K562 treated with DMSO at 1 percent for 12 hours (cell line): ENCODE results near the gene MCM7. TPM values are rescaled to one million over a fixed set of nuclear protein-coding genes. Genes with fewer than 3 reads are reported as not detected.

ENCODE experiments used
- total RNA-seq: library from RNA; unstranded; fragments of 300-600 nt; gene quantifications from 2 replicates; pipeline ENCODE4 v1.2.3, GENCODE V29; 2022; ENCODE audit not compliant: insufficient read depth

MCM7 gene
- total RNA-seq = 428 and 455 TPM in 2 replicates

GRCh38 chr7:100101016-100101862, at the start of gene MCM7, which contains the start of gene AP4M1:
MCM7 (minus strand) TSS chr7:100101397; CDS start chr7:100101294, 103 bp downstream.
AP4M1 (plus strand) TSS chr7:100101643; CDS start chr7:100101715, 72 bp downstream.

DNA sequence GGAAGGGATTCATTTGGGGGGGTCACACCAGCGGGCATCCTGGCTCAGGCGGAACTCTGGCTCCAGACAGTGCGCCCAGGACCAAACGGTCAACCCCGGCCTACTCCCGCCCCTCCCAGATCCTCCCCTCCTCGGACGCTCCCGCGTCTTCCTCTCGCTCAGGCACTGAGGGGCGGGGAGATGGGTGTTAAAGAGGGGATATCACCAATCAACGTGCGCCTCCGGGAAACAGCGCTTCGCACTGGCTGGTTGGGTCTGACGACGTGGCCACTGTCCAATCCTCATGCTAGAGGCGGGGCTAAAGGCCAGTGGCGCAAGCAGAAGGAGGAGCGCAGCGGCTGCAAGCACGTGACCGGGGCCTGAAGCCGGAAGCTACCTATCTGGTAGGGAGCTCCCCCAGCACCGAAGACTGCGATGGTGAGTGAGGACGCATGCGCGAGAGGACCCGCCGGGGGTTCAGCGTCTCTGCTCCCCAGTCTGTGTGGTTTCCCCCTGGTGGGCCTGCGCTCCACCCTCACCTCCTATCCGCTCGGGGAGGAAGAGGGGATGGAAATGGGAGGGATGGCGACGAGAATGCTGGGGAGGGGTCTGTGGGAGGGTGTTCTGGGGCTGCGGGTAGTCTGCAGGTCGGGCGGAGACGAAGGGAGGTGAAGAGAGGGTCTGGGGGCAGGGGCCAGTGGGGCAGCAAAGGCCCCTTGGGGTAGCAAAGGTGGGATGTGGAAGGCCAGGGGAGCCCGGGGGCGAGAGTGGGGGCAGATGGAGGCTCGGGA, 47.5 kb upstream of the MCM7 start, which contains the start of gene LAMTOR4:
LAMTOR4 (plus strand) TSS at position 360 of the 770 bp plus-strand sequence; CDS start at position 415, 55 bp downstream.

GRCh38 chr7:100126931-100127865, 26.0 kb upstream of the MCM7 start, which contains the start of gene MBLAC1:
MBLAC1 (plus strand) TSS chr7:100126967; CDS start chr7:100127396, 429 bp downstream.

GRCh38 chr7:100119072-100119969, 18.1 kb upstream of the MCM7 start, which contains the start of the genes CNPY4 and TAF6:
CNPY4 (plus strand) TSS chr7:100119634; CDS start chr7:100119745, 111 bp downstream.
TAF6 (minus strand) TSS chr7:100119358; CDS start chr7:100114209, 5,149 bp downstream.

GRCh38 chr7:100088621-100089457, 12.4 kb downstream of the MCM7 start, which contains the start of gene COPS6:
COPS6 (plus strand) TSS chr7:100088969; CDS start chr7:100088991, 22 bp downstream.

DNA sequence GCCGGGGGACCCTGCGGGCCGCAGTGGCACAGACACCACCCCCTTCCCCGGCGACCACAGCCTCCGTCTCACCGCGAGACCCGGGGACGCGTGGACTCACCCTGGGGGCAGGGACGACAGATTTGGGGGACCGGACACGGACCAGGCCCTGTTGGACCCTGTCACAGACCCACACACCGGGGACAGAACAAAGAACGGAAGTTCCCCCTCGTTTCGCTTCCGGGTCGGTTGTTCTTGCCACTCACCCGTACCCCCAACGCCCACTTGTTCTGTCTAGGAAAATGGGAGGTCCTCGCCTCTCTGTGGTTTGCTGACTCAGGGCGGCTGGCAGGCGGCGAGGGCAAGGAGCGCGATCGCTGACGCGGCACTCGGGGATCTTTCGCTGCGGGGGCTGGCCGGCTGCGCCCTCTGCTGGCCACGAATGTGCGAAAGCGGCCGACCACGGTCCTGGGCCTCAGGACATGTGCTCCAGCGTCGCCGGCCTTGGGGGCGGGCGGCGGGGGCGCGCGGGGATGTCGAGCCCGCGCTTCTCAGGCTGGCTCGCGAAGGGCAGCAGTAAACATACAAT, 19.6 kb downstream of the MCM7 start, which contains the start of gene ZNF3:
ZNF3 (minus strand) TSS at position 189 of the 568 bp plus-strand sequence. CDS start 4,366 bp downstream, outside the sequence.

DNA sequence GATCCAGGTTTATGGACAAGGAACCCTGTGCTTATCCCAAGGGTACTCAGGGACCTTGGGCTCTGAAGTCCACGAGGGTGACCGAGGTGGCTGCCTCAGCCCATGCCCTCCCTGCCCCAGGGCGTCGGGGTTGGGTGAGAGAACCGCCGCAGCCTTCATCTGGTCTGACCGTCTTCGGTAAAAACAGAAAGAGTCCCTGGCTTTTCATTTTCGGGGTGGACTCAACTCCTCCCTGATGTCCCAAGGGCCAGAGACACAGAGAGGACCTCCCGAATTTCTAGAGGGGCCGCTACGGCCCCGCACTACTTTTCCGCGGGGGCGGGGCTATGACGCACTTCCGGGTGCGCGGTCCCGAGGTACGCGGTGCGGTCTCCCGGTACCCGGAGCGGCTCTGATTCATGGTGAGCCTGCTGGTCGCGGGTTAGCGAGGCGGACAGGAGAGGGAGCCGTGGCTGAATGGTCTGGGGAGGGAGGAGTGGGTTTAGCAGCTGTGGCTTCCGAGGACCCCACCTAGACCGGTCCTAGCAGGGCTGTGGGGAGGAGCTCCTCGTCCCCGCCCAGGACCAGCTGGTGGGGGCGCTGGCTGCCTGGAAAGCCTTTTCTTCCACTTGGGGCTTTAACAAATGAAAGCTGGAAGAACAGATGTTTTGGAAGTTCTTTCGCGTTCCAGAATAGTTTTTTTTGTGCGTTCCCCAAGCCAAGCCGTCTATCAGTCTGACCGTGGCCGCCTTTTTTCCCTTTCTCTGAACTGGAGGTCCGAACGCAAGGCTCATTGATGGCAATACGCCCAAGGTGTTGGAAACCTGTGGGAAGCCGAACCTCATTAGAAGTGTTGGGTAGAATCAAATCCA, 51.5 kb downstream of the MCM7 start, which contains the start of gene ZSCAN21:
ZSCAN21 (plus strand) TSS at position 334 of the 851 bp plus-strand sequence. CDS start 7,233 bp downstream, outside the sequence.

Other genes starting within 250 kb of the MCM7 start
- not detected in 2 replicates for gene OR2AE1, start 224.4 kb downstream of the MCM7 start, total RNA-seq
- gene TRIM4, start 181.9 kb downstream of the MCM7 start, total RNA-seq = 22.1 and 47.3 TPM in 2 replicates
- gene GJC3, start 171.8 kb downstream of the MCM7 start, total RNA-seq = not detected in 2 replicates
- gene AZGP1, start 125.4 kb downstream of the MCM7 start, total RNA-seq = not detected in 2 replicates
- gene ZKSCAN1, start 85.8 kb downstream of the MCM7 start, total RNA-seq = 7.7 and 24.0 TPM in 2 replicates
- 8.9 and 17.0 TPM in 2 replicates for gene ZSCAN21, start 51.6 kb downstream of the MCM7 start, total RNA-seq
- gene ZNF3, start 19.7 kb downstream of the MCM7 start, total RNA-seq = 20.8 and 32.0 TPM in 2 replicates
- gene COPS6, start 12.4 kb downstream of the MCM7 start, total RNA-seq = 137 and 153 TPM in 2 replicates
- gene AP4M1, start 246 bp upstream of the MCM7 start, total RNA-seq = 17.2 and 19.9 TPM in 2 replicates
- gene TAF6, start 18.0 kb upstream of the MCM7 start, total RNA-seq = 54.3 and 104 TPM in 2 replicates
- 9.2 and 11.9 TPM in 2 replicates for gene CNPY4, start 18.2 kb upstream of the MCM7 start, total RNA-seq
- 4.0 and 6.1 TPM in 2 replicates for gene MBLAC1, start 25.6 kb upstream of the MCM7 start, total RNA-seq
- gene LAMTOR4, start 47.5 kb upstream of the MCM7 start, total RNA-seq = 285 and 449 TPM in 2 replicates
- gene TRAPPC14, start 57.3 kb upstream of the MCM7 start, total RNA-seq = 36.9 and 43.3 TPM in 2 replicates
- gene GAL3ST4, start 67.2 kb upstream of the MCM7 start, total RNA-seq = 5.9 and 6.2 TPM in 2 replicates
- gene GPC2, start 76.0 kb upstream of the MCM7 start, total RNA-seq = 0.52 and 6.1 TPM in 2 replicates
- 3.4 and 9.1 TPM in 2 replicates for gene STAG3, start 76.5 kb upstream of the MCM7 start, total RNA-seq
- gene PVRIG, start 118.6 kb upstream of the MCM7 start, total RNA-seq = not detected in 2 replicates
- gene SPDYE3, start 206.3 kb upstream of the MCM7 start, total RNA-seq = 3.3 and 5.8 TPM in 2 replicates